GM08714 (cell line): ENCODE results near the gene CLEC6A.
"Not testable (repeated sequence)": the region's sequence is repeated elsewhere in the genome, so short reads cannot be mapped to it uniquely, and the experiment has no call there.

Source experiments
- H3K4me3 ChIP-seq: fragments of 200-500 bp; sonication (Bioruptor generic); 2 replicates; pipeline ENCODE4 v1.5.1; 2014; ENCODE audit warnings: mild to moderate bottlenecking, low read length, inconsistent platforms
- ZNF274 ChIP-seq: IDR thresholded peaks from 2 replicates; pipeline ENCODE4 v1.6.1; 2012; ENCODE audit warnings: mild to moderate bottlenecking, low read depth, low read length

CLEC6A gene

DNA sequence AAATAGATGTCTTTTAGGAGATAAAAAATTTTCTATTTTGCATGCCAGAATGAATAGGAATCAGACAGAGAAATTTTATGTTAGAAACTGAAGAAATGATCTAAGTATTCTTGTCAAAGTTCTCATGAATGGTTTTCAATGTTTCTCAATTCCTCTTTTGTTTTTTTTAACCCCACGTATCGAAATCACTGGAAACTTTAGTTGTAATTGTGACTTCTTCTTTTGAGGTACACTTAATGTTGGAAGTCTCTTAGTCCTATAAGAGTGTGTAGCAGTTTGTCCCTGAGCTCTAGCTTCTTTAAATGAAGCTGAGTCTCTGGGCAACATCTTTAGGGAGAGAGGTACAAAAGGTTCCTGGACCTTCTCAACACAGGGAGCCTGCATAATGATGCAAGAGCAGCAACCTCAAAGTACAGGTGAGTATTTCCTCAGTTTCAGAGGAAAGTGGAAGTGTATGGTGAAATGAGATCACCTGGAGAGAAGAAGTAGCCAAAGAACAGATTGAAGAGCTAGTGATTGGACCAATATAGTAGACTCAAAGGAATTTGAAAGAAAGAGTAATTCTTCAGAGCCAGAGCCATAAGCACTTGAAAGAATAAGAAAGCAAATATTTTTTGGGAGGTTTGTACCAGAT lies at the start of gene CLEC6A:
Gene CLEC6A, plus strand, starts transcription at position 236 of the 634 bp plus-strand sequence. Its CDS starts 150 bp downstream, at position 386.
- no peak for TF ChIP-seq ZNF274

DNA sequence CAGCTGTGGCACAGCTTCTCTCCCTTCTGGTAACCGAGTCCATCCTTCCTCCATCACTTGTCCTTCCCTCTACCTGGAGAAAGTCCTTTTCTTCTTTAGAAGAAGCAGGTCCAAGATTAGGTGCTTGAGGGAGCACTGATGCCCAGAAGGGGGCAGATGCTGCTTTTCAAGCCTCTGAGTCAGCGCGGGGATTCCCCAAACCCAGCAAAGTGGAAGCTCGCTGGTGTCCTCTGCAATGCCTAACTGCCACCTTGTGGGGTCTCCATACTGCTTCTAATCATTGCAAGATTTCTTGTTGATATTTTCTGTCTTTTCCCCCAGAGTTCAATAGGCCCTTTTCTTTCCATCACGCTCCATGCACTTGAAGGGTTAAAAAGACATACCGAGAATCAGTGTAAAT lies 36.2 kb upstream of the CLEC6A start:
- not testable (repeated sequence) for H3K4me3 ChIP-seq

More for the DNA sequence above, at the start of gene CLEC6A:
- no peak within 1 kb of the TSS; the same call in 1 of the 2 replicates for H3K4me3 ChIP-seq

DNA sequence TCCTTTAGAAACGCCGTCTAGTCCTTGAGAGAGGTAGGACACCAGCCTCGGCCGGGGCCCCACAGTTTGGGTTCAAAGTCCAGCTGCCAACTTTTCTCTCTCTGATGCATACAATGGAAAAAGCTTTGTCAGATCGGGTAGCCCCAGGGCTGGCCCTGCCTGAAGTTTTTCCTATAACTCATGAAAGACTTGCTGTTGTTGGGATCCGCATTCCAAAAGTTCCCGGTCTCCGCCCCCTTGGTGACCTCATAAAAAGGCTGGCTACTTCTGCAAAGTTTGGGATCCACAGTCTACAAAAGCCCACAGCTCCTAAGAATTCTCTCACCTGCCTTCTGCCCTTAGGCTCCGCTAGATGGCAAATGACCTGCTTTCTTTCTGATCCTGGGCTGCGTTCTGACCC lies 35.3 kb upstream of the CLEC6A start:
- TF ChIP-seq ZNF274, result no peak
- no peak overlapping the region for H3K4me3 ChIP-seq

DNA sequence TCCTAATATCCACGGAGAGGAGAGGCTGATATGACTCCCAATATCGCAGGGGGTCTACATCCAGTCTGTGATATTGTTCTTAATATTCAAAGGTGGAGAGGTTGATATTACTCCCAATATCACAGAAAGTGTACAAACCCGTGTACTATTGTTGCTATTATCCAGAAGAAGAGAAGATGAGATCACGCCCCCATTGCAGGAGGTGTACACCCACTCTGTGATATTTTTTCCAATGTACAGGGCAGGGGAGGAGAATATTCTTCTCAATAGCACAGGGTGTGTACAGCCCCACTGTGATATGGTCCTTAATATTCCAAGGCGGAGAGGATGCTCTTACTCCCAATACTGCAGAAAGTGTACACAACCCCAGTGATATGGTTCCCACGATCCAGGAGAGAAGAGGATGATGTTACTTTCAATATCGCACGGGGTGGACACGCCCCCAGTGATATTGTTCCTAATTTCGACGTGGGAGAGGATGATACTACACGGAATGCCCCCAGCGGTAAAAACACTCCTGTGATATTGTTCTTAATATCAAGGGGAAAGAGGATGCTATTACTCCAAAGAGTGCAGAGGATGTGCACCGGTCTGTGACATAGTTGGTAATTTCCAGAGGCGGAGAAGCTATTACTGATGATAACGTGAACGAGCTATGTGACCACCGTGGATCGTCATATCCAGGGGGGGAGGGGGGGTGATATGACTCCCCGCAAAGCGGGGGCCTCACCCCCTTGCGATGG lies 11.1 kb upstream of the CLEC6A start:
- H3K4me3 ChIP-seq, result not testable (repeated sequence)

DNA sequence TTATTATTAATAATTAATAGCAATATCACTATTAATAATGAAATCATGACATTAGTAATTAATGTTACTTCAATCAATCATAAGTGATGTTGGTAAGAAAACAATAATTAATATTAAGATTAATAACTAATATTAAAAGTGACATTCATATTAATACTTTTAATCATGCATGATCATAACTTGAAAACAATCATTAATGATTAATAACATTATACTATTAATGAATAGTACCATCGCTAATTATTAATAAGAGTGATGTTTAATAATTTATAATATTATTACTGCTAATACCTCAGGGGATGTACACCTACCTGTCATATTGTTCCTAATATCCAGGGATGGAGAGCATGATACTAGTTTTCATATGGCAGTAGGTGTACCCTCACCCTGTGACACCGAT lies 10.0 kb upstream of the CLEC6A start:
- no peak for TF ChIP-seq ZNF274

DNA sequence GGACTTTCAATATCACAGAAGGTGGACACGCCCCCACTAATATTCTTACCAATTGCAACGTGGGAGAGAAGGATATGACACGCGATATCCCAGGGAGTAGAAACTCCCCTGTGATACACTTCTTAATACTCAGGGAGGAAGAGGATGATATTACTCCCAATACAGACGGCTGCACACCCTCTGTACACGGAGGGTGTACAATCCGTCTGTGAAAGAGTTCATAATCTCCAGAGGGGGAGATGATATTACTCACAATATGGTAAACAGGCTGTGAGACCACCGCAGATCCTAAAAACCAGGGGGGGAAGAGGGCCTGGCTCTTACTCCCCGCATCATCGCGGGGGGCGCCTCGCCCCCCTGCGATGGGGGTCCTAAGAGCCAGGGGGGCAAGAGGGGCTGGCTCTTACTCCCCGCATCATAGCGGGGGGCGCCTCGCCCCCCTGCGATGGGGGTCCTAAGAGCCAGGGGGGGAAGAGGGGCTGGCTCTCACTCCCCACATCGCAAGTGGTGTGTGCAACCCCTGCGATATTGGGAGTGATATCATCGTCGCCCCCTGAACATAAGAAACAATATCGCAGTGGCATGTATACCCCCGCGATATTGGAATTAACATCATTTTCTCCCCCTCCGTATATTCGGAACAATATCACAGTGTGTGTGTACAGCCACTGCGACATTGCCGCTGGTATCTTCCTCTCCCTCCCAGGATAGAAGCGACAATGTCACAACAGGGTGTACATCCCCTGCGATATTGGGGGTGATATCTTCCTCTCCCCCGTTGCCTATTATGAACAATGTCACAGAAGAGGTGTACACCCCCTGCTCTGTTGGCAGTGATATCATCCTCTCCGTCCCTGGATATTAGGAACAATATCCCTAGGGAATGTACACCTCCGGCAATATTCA lies 8.9 kb upstream of the CLEC6A start:
- no peak for TF ChIP-seq ZNF274
- H3K4me3 ChIP-seq, result no peak overlapping the region

More for the DNA sequence above, 10.0 kb upstream of the CLEC6A start:
- no peak overlapping the region for H3K4me3 ChIP-seq

DNA sequence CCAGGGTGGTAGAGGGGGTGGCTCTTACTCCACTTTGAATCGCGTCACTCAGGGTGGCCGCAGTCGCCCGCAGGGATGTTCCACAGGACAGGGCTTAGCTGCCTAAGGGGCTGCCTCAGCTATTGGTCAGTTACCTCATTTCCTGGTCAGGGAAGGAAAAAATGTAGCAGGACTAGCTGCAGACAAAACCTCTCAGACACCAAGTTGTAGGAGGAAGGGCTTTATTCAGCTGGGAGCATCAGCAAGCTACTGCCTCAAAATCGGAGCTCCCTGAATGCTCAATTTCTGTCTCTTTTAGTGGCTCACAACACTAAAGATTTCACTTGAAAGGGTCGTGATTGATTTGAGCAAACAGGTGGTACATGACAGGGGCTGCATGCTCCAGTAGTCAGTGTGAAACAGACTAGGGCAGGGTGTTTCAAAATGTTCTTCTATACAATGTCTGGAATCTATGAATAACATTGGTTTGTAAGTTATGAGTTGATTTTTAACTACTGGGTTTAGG lies 6.4 kb upstream of the CLEC6A start:
- H3K4me3 ChIP-seq, result peak overlapping the region; percentile 41; the same call in 1 of the 2 replicates
- no peak for TF ChIP-seq ZNF274

DNA sequence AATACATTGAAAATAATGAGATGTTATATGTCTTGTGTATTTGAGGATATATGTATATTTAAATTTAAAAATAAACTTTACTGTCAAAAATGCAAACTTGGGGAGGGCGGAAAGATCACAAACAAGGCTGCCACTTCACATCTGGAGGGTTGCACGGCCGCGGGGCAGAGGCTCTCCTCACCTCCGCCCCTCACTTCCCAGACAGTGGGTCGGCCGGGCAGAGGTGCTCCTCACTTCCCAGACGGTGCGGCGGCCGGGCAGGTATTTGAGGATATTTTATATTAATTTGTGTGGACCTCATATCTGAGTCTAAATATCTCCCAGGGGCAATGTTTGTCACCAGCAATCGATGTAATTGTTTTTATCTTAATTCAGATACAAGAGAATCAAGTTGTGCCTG lies 3.7 kb upstream of the CLEC6A start:
- H3K4me3 ChIP-seq, result no peak overlapping the region

DNA sequence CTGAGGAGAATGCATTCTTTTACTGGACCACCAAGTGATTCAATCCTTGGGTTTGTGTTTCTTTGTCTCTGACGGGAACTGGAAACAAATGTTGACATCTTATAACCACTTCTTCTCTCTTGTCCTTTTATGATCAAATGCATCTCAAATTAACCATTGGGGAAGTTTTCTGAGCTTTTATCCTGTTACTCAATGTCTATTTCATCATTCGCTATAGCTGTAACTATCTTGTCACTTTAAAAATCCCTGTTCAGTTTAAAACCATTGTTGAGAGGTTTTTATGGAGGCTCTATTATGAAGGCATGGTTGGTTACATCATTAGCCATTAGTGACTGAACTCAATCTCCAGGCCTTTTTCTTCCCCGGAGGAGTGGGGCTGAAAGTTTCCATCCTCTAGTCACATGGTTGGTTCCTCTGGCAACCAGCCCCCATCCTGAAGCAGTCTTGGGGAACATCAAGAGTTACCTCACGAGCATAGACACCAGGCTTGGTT lies 2.7 kb upstream of the CLEC6A start:
- no peak overlapping the region for H3K4me3 ChIP-seq
- no peak for TF ChIP-seq ZNF274

More for the DNA sequence above, 3.7 kb upstream of the CLEC6A start:
- TF ChIP-seq ZNF274, result no peak

DNA sequence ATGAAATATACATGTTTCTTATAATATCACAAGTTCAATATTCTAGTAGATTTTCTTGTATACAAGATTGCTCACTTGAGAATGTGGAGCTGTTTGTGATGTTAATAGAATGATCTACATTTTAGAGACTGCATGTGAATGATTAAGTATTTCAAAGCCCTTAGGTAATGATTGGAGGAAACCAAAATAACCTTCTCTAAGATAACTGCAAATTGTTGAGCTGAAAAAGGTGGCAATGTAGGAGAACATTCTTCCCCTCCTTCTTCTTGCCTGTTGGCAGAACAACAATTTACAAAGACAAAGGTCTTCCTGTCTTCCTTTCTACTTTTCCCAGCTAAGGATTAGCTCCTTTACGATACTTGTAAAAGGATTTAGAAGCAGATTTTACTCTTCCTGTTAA lies 2.0 kb upstream of the CLEC6A start:
- no peak for TF ChIP-seq ZNF274
- no peak overlapping the region for H3K4me3 ChIP-seq

DNA sequence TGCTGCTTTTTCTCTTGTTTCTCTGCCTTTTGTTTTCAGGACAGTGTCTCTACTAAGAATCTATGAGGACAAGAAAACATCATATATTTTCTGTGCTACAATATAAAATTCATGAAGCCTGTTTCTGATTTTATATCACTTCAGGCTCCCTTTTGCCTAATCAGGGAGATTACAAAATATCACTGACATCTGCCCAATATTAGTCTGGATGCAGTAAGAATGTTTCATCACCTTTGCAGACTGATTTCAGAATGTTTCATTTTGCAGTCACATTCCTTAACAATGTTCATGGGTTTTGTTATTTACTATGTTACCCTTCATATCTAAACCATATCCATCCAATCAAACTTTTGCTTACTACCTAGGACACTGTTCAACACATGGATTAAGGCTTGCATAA lies 491 bp upstream of the CLEC6A start:
- TF ChIP-seq ZNF274, result no peak
- no peak overlapping the region for H3K4me3 ChIP-seq

DNA sequence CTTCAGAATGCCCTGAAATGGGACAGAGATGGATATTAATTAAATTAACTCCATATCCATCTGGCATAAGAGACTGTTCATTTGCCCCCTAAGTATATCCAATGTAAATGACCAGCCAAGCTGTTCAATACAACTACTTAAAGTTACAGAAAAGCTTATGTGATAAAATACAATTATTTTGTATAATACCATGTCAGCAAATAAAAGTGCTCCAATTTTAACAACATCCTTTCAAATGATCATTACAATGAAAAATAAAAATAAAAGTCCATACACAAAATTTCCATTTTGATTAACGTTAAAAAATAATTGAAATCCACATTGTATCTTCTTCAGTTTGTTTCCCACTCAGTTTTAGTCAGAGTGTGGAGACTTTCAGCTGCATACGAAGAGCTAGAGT lies 5.7 kb downstream of the CLEC6A start:
- no peak for TF ChIP-seq ZNF274
- no peak overlapping the region for H3K4me3 ChIP-seq

DNA sequence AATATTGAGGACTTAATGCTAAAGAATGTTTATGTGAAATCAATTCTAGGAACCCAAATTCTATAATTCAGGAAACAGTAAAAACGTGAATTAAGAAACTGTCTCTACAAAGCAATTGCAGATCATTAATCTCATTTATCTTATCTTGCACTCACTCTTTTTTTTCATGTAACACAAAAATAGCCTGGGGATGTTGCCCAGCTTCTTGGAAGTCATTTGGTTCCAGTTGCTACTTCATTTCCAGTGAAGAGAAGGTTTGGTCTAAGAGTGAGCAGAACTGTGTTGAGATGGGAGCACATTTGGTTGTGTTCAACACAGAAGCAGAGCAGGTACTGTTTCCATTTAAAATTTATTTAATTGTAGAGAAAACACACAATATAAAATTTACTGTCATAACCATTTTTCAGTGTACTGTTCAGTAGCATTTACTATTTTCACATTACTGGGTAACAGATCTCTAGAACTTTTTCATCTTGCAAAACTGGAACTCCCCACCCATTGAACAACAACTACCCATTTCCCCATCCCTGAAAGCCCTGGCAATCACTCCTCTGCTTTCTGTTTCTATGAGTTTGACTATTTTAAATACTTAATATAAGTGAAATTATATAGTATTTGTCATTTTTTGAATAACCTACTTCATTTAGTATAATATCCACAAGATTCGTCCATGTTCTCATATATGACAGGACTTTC lies 9.7 kb downstream of the CLEC6A start:
- H3K4me3 ChIP-seq, result no peak overlapping the region
- no peak for TF ChIP-seq ZNF274

DNA sequence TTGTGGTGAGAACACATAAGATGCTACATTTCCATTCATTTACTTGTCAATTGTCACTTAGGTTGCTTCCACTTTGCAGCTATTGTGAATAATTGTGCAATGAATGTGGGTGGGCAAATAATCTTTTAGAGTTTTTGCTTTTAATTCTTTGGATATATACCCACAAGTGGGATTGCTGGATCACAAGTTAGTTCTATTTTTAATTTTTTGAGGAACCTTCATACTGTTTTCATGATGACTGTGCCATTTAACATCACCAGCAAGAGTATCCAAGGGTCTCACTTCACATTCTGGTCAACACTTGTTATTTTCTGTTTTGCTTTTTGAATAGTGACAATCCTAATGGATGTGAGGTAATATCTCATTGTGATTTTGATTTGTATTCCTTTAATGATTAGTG lies 10.5 kb downstream of the CLEC6A start:
- no peak for TF ChIP-seq ZNF274
- H3K4me3 ChIP-seq, result no peak overlapping the region
